8988T (cell line): ENCODE data around the gene FAM107B.

Source experiments
- DNase-seq: peaks from one replicate; pipeline ENCODE4 v3.0.0; 2011

FAM107B gene

DNA sequence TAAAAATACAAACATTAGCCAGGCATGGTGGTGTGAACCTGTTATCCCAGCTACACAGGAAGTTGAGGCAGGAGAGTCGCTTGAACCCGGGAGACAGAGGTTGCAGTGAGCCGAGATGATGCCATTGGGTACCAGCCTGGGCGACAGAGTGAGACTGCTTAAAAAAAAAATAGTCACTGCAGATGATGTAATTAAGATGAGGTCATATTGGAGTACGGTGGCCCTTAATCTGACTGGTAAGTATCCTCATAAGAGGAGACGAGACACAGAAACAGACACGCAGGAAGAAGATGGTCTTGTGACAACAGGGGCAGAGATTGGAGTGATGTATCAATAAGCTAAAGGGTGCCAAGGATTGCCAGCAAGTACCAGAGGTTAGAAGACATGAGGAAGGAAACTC, 156.0 kb downstream of the FAM107B start:
- no peak for DNase-seq

DNA sequence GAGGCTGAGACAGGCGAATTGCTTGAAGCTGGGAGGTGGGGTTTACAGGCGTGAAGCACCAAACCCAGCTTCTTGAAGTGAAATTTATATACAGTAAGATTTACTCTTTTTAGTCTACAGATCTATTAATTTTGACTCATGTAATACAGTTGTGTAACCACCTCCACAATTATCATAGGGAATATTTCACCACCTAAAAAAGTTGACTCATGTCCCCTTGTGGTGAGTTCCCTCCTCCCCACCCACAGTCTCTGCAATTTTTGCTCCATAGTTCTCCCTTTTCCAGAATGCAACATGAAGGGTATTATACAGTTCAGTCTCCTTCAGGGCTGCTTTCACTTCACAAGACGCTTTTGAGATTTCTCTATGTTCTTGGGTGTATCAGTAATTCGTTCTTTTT, 156.8 kb downstream of the FAM107B start:
- DNase-seq: no peak

DNA sequence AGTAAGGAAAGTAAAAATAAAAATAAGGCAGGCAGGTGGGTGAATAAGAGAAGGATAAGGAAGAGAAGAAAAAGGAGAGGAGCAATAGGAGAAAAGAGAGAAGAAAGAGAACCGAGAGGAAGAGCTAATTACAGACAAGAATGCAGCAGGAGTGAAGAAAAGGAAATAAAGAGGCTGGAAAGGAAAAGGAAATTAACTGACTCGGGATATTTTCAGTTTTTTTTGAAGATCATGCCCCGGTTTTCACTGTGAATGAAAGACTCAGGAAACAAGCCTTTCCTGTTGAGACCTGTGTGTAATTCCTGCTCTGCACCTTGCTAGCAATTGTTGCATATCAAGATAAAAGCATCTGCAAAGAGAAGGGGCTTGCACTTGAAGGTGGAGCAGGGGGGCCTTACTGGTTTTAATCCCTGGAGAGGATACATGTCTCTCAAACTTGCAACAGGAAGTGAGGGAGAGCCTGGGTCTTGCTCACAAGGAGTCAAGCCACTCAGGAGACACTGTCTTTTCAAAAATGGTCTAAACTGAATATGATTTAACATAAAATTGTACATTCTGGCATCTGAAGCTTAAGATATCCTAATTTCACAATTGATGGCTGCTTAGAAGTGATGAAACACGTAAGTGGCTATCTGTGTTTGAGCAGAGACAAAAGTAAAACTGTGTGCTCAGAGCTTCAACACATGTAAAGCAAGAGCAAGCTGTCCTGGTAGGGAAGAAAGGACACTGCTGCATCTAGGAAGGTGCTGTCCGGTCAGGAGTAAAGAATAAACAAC, 157.6 kb downstream of the FAM107B start:
- DNase-seq: no peak

DNA sequence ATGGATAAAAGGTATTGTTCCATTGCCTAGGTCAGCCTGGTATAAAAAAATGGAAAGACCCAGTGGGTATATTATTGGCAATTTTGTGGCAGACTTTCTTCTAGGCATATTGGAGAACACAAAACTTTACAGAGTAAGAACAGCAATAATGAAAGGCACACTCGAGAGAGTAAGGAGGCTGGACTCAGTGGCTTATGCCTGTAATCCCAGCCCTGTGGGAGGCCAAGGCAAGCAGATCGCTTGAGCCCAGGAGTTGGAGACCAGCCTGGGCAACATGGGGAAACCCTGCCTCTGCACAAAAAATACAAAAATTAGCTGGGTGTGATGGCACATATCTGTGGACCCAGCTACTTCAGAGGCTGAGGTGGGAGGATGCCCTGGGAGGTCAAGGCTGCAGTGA, 158.2 kb downstream of the FAM107B start:
- no peak for DNase-seq

DNA sequence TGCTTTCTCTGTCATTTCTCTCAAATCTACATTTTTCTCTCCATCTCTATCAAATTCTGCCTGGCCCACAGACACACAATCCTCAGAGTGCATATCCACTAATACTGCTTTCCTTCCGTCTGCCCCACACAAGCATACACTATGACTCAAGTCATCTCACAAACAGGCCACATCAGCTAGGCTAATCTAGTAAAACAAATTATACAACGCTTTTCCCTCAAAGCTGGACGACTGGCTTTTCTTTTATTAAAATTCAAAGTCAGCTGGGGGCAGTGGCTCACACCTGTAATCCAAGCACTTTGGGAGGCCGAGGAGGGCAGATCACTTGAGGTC, 161.1 kb downstream of the FAM107B start:
- no peak for DNase-seq

DNA sequence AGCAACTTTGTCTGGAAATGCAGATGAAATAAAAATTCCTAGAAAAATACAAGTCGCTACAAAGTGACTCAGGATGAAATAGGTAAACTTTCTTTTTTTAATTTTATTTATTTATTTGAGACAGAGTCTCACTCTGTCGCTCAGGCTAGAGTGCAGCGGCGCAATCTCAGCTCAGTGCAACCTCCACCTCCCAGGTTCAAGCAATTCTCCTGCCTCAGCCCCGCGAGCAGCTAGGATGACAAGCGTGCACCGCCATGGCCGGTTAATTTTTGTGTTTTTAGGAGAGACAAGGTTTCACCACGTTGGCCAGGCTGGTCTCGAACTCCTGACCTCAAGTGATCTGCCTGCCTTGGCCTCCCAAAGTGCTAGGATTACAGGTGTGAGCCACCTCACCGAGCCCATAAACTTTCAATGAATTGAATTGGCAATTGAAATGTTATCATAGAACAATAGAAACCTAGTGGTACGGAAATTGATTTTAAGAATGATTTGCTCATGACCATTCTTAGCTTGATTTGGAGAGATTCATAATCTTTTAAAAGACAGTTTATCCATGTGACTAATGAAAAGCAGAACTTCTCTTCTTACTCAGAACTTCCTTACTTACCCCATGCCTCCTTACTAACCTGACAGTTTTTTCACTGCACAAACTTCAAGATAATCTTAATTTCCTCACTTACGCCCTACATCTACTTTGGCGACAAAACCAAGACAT, 161.7 kb downstream of the FAM107B start:
- no peak for DNase-seq

DNA sequence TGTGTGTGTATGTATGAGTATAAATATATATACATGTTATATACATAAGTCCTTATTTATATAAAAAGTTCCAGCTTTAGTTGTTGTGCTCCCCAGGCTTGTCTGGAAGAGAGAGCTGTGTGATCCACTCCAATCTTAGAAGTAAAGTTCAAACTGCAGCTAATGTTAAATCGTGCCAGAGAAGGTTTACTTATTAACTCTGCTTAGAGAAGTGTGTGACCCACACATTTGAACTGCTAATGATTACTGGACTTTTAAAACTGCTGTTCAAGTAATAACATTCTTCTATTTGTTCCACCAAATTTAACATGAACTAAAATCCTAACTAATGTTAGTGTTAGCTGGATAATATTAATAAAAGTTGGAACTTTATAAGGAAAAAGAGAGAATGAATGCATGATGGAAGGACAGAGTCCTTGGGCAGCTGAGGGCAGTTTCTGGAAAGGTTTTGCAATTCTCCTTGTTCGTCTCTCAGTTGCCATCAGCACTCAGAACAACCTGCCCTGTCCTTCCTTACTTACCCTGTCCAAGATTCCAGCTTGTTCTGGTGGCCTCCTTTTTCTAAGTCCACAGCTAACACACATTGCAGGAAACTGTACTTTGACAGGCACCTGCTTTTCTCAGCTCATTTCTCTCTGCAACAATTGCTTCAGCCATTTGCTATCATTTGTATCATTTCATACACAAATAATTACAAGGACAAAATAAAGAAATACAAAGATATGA, 162.6 kb downstream of the FAM107B start:
- no peak for DNase-seq

DNA sequence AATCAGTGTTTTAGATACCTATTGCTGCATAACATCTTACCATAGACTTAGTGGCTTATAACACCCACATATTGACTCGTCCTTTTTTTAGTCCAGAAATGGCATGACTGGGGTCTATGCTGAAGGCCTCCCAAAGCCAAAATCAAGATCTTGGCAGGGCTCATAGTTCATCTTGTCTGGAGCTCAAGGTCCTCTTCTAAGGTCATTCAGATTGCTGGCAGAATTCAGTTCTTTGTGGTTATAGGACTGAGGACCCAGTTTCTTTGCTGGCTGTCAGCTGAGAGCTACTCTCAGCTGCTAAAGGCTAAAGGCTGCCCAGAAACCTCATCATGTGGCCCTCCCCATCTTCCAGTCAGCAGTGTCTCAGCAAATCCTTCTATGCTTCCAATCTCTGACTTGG, 165.5 kb downstream of the FAM107B start:
- DNase-seq: no peak

DNA sequence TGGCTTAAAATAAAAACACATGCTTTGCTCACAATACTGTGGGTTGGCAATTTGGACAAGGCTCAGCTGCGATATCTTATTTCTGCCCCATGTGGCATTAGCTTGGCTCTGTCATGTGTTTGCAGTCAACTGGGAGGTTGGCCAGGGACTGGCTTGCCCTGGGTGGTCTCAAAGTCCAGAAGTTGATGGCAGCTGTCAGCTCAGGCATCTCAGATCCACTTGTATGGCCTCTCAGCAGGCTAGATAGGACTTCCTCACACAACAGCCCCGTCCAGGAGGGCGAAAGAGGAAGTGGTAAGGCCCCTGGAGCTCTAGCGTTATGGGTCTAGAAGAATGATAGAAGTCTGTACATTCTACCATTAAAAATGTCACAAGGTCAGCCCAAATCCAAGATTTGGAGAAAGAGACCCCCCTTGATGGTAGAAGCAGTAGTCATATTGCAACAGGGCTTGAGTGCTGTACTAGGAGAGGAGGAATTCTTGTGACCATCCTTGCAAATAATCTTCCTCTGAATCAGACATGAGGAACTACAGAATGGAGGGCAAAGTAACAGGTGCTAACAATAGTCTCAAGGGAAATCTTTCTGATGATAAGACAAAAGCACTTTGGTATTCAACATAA, 166.2 kb downstream of the FAM107B start:
- DNase-seq: no peak

DNA sequence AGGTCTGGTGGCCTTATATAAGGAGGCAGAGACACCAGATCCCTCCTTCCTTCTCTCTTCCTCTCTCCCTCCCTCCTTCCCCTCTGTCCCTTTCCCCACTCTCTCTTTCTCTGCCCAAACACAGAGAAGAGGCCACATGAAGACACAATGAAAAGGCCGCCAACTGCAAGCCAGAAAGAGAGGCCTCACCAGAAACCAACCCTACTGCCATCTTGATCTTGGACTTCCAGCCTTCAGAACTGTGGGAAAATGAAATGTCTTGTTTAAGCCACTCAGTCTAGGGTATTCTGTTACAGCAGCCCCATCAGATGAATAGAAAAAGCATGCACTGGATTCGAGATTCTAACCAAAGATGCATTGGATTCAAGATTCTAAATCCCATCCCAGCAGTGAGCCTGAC, 168.1 kb downstream of the FAM107B start:
- no peak for DNase-seq

DNA sequence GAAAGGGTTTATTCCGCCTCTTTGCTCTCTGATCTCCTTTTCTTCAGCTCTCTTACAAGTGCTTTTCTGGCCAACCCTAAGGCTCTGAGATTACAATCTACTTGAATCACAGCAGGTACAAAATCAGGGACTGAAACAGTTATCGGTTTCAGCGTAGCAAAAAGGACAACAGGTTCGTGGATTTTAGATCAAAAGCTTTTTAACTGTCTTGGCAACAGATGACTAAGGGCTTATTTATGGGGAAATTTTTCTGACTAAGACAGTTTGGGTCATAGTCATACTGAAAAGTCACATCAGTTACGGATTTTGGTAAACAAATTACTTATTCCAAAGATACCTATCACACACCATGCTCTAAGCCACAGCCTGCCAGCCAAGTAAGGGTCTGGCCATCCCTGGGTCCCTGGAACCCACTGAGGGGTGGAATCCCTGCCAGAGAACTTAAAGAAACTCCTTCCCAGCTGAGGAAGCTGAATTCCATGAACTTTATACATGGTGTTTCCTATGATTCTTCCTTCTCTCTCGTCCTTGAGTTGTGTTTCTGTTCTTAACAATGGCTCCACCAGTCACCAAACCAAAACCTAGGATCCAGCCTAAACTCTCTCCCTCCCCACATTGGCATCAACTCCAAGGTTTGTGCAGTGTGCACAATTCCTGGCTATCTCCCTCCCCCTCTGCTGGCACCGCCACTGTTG, 169.3 kb downstream of the FAM107B start:
- no peak for DNase-seq

DNA sequence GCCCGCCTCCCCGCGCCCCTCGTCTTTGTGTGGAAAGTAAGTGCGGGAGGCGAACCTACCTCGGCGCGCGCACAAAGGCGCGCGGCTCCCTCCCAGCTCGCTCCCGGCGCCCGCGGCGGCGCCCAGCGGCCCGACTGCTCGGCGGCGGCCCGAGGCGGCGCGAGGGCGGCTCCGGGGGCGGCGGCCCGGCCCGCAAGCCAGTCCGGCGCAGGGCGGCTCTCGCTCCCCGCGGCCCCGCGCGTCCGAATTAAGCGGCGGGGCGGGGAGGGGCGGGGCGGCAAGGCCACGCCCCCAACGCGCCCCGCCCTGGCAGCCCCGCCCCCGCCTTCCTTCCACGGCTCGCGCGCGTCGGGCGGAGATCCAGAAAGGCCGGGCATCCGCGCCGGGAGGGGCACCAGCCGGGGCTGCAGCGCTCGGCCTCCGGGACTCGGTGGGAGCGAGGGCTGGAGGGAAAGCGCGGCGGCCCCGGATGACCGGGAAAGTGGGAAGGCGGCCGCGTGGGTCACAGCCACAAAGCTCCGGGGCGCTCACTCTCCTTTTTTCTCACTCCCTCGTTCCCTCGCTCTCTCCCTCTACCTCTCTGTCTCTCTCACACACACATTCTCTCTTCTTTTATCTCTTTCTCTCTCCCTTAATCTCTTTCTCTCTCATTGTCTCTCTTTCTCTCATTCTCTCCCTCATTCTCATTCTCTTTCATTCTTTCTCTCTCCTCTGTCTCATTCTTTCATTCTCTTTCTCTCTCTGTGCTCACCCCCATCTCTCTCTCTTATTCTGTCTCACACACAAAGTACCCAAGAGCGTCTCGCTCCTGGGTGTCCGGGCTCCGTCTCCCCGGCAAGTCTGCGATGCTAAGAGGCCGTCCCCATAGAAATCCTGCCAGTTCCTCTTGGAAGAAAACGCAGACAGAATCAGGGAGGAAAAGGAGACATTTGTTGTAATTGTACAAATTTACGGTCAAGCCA, 170.2 kb downstream of the FAM107B start:
- peak; percentile 38 for DNase-seq

DNA sequence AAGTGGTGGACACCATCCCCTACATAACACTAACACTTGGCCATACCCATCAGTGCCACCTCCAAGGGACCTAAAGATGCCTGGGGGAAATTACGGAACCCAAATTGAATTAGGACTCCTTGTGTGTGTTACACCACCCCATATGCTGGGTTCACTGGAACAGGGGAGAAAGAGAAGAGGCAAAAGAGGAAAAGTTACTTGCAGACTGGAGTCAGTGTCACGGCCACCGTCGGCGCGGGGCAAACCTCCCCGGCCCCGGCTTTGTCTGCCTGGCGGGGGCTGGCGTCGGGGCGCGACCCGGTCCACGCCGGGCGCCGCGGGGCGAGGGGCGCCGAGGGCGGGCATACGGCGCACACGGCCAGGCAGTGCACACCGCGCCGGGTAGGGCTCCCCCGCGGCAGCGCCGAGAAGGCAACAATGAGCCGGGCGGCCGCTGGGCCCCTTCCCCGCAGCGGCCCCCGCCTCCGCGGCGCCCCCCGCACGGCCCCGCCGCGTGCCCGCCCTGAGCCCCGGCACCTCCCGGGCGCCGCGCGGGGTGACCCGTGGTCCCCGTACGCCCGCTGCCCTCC, 171.1 kb downstream of the FAM107B start:
- no peak for DNase-seq

DNA sequence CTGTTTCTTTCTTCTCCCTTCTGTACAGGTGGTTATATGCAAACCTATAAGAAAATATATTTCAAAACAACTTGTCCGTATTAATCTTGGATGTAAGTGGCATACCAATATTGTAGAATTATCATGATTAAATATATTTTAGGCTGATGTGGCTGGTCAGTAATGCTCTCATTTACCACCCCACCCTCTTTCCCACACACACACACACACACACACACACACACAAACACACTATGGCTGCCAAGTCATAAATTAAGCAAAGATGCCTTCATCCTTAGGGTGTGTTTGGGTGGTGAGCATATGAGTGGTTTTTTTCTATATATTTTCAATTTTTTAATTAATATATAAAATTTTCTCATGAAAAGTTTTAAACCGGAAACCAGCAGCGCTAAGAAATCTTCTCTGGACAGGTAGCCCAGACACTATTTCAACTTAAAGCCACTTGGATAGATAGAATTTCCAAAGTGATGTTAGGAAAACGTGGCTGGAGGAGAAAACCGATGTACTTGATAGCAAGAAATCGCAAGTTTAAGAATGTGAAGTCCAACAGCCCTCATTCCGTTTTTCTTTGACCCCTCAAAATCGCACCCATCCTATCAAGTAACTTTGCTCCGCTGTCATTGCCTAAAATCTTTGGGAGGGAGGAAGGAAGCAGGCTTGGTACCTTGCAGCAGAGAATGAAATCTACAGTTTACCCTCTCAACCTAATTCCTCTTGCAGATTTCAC, 171.7 kb downstream of the FAM107B start:
- no peak for DNase-seq

DNA sequence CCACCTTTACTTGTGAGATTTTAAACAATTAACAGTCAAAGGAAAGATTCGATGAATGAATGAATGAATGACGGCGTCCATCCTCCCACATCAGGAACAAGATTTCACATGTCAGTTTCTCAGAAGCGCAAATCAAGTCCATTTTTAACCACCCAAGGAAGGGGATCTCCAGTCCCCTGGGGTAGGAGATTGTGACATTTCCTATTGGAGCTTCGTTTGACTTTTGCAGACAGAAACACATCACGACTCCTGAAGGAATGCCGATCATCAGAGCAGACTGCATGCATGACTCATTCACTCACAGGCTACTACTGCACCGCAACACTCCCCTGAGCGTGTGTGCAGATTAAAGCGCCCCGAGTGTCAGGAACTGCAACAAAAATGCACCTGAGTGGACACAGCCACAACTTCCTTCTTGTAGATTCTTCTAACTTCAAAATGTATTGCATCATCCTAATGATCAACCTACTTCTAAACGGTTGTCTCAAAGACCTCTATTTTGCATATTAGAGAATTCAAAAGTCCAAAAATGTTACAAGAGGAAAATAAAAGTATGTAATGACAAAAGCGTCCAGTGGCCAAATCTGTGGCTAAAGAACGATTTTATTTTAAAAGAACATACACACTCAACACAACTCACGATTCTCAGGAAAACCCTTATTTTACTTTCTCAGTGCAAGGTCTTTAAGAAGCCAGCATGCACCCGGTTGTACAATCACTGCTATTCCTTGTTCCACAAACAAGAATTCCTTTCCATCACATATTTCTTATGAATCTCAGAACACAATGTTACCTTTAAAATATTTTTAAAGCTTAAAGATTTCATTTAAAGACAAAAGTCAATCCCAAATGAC, 172.6 kb downstream of the FAM107B start:
- DNase-seq: no peak

DNA sequence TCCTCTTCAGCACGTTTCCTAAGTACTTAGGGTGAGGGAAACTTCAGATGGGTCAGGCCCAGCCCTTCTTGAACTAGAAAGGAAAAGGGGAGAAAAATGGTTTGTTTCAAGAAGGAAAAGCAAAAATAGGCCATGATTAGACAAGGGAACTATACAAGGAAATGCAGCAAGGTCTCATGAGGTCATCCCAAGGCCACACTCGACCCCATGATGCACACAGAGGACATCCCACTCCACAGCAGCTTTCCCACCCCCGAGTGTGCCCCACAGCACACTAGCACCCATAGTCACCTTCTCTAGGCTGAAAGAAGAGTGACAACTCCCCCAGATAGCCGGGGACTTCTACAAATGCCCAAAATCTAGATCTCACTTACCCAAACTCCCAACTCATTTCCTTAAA, 173.4 kb downstream of the FAM107B start:
- DNase-seq: no peak

DNA sequence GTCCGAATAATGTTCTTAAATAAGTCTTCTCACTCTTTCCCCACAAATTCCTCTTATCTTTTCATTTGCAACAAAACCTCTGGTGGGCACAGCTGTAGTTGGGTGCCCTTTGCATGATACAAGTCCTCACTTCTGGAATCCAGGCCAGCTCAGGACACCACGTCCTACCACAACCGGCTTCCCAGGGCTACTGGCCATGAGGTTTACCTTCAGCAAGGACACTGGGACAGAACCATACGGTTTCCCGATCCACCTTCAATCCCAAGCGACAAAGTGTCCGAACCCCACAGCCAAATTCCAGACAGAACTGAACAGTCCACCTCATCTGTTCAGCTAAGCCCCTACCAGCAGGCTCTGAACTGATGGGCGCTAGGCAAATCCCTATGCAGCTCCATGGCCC, 174.6 kb downstream of the FAM107B start:
- no peak for DNase-seq

DNA sequence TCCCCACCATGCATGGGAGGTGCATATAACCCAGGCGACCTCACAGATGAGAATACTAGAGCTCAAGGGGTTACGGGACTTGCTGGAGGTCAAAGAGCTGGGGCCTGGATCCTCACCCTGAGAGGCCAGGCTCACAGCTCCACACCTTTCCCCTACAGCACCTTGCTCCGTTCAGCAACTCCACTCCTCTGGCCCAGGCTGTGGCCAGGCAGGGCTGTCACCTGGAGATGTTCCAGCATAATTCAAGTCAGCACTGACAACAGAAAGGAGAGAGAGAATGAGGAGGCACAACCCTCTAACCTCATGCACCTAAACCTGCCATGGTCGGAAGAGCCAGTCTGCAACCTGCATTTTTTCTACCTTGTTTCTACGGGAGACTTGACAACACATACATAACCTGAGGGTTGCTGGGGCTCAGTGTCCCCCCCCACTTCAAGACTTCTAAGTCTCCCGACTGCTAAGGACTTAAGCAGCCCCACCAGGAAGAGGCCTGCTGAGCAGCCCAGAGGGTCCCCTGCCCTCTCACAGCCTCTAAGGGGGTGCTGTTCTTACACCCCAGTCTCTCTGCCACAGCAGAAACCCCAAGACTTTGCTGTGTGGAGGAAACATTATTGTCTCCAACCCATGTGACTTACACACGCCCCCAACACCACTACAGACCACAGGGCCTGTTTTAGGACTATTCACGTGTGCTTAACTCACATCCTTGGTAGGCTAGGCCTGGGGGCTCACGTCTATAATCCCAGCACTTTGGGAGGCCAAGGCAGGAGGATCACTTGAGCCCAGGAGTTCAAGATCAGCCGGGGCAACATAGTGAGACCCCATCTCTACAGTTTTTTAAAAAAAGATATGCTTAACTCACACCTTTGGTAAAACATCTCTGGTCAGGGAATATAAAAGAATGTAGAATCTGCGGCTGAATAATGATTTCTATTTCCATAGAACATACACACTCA, 175.6 kb downstream of the FAM107B start:
- DNase-seq: no peak
